ENCODE data around the gene HES3. TPM values are rescaled to one million over a fixed set of nuclear protein-coding genes. Genes with fewer than 3 reads are reported as not detected.
A peak's percentile ranks its signal among the peaks of the same experiment; 100 is the strongest.
"Not testable (repeated sequence)": the region's sequence is repeated elsewhere in the genome, so short reads cannot be mapped to it uniquely, and the experiment has no call there.

HES3 gene
- total RNA-seq, 2 experiments from 2014 or later, result not detected

- H3K9me3 Mint-ChIP-seq, result no peaks in the 10 kb centered on the region
- H3K36me3 Mint-ChIP-seq (ENCODE audit: low read depth), result no peaks in the 10 kb centered on the region
- peaks cover 17% of the 10 kb centered on the region for H3K4me1 Mint-ChIP-seq
- peak; percentile 16 for DNase-seq
- H3K27me3 Mint-ChIP-seq, result peaks cover 18% of the 10 kb centered on the region
- ChIA-PET POLR2A (interaction anchor here (0.6 kb wide), 1 partner anchor 395 kb away, joined by 3 read pairs; no protein-coding TSS in a partner anchor), CTCF (interaction anchor here (1.1 to 1.3 kb wide), 2 partner anchors 10 to 33 kb away, joined by 3 to 4 read pairs; partner anchors contain the start of gene RPL22)
- no peak overlapping the region for H3K27ac Mint-ChIP-seq
- H3K4me3 Mint-ChIP-seq, result peak overlapping the region; percentile 5
These were observed 35.0 kb upstream of the HES3 start for GRCh38 chr1:6208723-6209660.

- H3K27ac Mint-ChIP-seq, result no peak overlapping the region
- H3K36me3 Mint-ChIP-seq (ENCODE audit: low read depth), result no peaks in the 10 kb centered on the region
- H3K27me3 Mint-ChIP-seq, result peaks cover 20% of the 10 kb centered on the region
- no peaks in the 10 kb centered on the region for H3K9me3 Mint-ChIP-seq
- peaks cover 12% of the 10 kb centered on the region for H3K4me1 Mint-ChIP-seq
- DNase-seq, result peak; percentile 19
- CTCF ChIA-PET, result interaction anchor here (1.3 kb wide), 1 partner anchor 11 kb away, joined by 4 read pairs; the partner anchor contains the start of gene RPL22
- POLR2A ChIA-PET, result interaction anchor here (0.6 kb wide), 1 partner anchor 394 kb away, joined by 3 read pairs; no protein-coding TSS in a partner anchor
- H3K4me3 Mint-ChIP-seq, result peak overlapping the region; percentile 5
These were observed 34.1 kb upstream of the HES3 start for GRCh38 chr1:6209661-6210580.

- peaks cover 20% of the 10 kb centered on the region for H3K27me3 Mint-ChIP-seq
- no peak overlapping the region for H3K27ac Mint-ChIP-seq
- H3K4me3 Mint-ChIP-seq, result no peak overlapping the region
- DNase-seq, result no peak
- CTCF ChIA-PET, result interaction anchor here (1.3 kb wide), 1 partner anchor 11 kb away, joined by 4 read pairs; the partner anchor contains the start of gene RPL22
- peaks cover 9% of the 10 kb centered on the region for H3K4me1 Mint-ChIP-seq
- H3K9me3 Mint-ChIP-seq, result no peaks in the 10 kb centered on the region
- H3K36me3 Mint-ChIP-seq (ENCODE audit: low read depth), result no peaks in the 10 kb centered on the region
- POLR2A ChIA-PET, result no interaction called here
These were observed 33.2 kb upstream of the HES3 start for GRCh38 chr1:6210591-6211355.

- POLR2A ChIA-PET, result no interaction called here
- H3K27ac Mint-ChIP-seq, result no peak overlapping the region
- CTCF ChIA-PET, result no interaction called here
These were observed 32.2 kb upstream of the HES3 start for GRCh38 chr1:6211731-6212130.

DNA sequence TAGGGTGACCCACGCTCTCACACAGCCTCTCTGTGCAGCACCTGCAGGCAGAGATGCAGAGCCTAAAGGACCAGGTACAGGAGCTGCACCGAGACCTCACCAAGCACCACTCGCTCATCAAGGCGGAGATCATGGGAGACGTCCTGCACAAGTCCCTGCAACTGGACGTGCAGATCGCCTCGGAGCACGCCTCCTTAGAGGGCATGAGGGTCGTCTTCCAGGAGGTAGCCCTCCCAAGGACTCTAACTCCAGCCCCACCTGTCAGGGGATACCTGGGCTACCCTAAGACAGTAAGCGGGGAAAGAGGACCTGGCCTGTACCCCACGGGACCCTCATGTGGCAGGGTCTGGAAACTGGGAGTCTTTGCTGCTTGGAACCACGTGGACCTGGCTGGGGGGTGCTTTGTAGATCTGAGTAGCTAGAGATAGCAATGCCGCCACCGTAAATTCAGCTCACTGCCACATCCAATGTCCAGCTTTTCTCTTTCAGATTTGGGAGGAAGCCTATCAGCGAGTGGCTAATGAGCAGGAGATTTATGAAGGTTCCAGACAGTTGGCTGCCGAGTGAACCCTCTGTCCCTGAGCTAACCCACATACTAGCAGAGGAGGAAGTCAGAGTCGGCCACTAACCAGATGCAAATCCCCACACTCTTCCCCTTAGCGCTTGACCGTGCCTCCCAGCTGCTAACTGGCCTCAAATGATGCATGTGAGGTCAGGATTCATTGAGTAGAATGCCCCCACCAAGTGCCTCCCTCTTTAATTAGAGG is 31.6 kb upstream of the HES3 start:
- H3K4me1 Mint-ChIP-seq, result peaks cover 3% of the 10 kb centered on the region
- ChIA-PET POLR2A (no interaction called here), CTCF (interaction anchor here (0.7 kb wide), 2 partner anchors 11 to 18 kb away, joined by 3 read pairs; no protein-coding TSS in a partner anchor)
- H3K27me3 Mint-ChIP-seq, result peaks cover 11% of the 10 kb centered on the region
- H3K9me3 Mint-ChIP-seq, result no peaks in the 10 kb centered on the region
- H3K4me3 Mint-ChIP-seq, result no peak overlapping the region
- H3K27ac Mint-ChIP-seq, result no peak overlapping the region
- DNase-seq, result no peak
- H3K36me3 Mint-ChIP-seq (ENCODE audit: low read depth), result no peaks in the 10 kb centered on the region

More at GRCh38 chr1:6211731-6212130, 32.2 kb upstream of the HES3 start:
- peaks cover 6% of the 10 kb centered on the region for H3K4me1 Mint-ChIP-seq
- no peak for DNase-seq
- peaks cover 16% of the 10 kb centered on the region for H3K27me3 Mint-ChIP-seq
- H3K4me3 Mint-ChIP-seq, result no peak overlapping the region
- H3K36me3 Mint-ChIP-seq (ENCODE audit: low read depth), result no peaks in the 10 kb centered on the region
- H3K9me3 Mint-ChIP-seq, result no peaks in the 10 kb centered on the region

DNA sequence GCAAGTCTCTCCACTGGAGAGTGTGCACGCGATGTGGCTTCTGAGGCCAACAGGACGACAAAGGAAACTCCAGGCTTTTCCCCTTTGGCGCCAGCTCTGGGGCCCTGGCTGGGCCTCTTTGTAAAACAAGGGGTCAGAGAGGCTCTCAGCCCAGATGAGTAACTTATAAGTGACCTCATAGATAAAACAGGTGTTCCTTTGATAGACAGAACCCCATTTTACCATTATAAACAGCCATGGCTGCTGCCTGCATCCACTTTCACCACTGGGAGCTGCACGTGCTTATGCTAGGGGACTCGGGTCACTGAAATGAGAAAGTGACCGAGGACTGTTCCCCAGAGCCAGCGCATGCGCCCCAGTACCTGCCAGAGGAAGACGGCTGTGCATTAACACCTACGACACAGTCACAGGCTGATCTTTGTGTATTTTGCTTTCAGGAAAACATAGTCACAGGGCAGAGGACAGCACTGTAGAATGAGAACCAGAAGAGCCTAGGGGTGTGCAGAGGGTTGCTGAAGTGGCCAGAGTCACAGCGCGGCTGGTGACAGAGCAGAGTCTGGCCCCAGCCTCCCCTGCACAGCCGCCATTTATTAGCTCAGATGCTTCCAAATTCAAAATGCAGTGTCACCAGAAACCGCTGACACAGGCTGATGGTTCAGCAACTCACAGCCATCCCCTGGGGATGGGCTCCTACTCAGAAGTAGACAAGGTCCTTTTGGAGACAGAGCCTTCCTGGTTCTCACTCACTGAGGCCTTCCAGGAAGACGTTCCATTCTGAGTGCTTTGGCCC is 25.4 kb upstream of the HES3 start:
- DNase-seq, result no peak
- Mint-ChIP-seq H3K36me3 (ENCODE audit: low read depth) (peaks cover 4% of the 10 kb centered on the region), H3K4me1 (no peaks in the 10 kb centered on the region), H3K27me3 (peaks cover 1% of the 10 kb centered on the region), H3K9me3 (no peaks in the 10 kb centered on the region), H3K4me3 (no peak overlapping the region), H3K27ac (no peak overlapping the region)
- ChIA-PET POLR2A (no interaction called here), CTCF (interaction anchor here (0.5 to 1.6 kb wide), 3 partner anchors 12 to 116 kb away, joined by 3 to 4 read pairs (median 4); partner anchors contain the start of gene RNF207)

GRCh38 chr1:6219641-6220040 is 24.3 kb upstream of the HES3 start:
- H3K4me1 Mint-ChIP-seq, CTCF ChIA-PET, H3K27me3 Mint-ChIP-seq, H3K9me3 Mint-ChIP-seq, H3K27ac Mint-ChIP-seq, POLR2A ChIA-PET, DNase-seq, H3K4me3 Mint-ChIP-seq: not testable (repeated sequence)
- H3K36me3 Mint-ChIP-seq (ENCODE audit: low read depth), result peaks cover 13% of the 10 kb centered on the region

- Mint-ChIP-seq H3K4me1 (no peaks in the 10 kb centered on the region), H3K27ac (no peak overlapping the region), H3K36me3 (ENCODE audit: low read depth) (peaks cover 17% of the 10 kb centered on the region), H3K27me3 (no peaks in the 10 kb centered on the region), H3K9me3 (no peaks in the 10 kb centered on the region), H3K4me3 (no peak overlapping the region)
- DNase-seq, result no peak
- ChIA-PET POLR2A (no interaction called here), CTCF (no interaction called here)
These were observed 23.7 kb upstream of the HES3 start for GRCh38 chr1:6220236-6220635.

- peaks cover 26% of the 10 kb centered on the region for H3K36me3 Mint-ChIP-seq (ENCODE audit: low read depth)
- CTCF ChIA-PET, result interaction anchor here (1.0 to 1.4 kb wide), 2 partner anchors 9 to 17 kb away, joined by 3 read pairs; no protein-coding TSS in a partner anchor
- no peak overlapping the region for H3K27ac Mint-ChIP-seq
- no peaks in the 10 kb centered on the region for H3K27me3 Mint-ChIP-seq
- POLR2A ChIA-PET, result no interaction called here
- DNase-seq, result no peak
- H3K9me3 Mint-ChIP-seq, result no peaks in the 10 kb centered on the region
- H3K4me3 Mint-ChIP-seq, result no peak overlapping the region
- no peaks in the 10 kb centered on the region for H3K4me1 Mint-ChIP-seq
These were observed 22.7 kb upstream of the HES3 start for GRCh38 chr1:6221210-6221784.

GRCh38 chr1:6222636-6223035 is 21.3 kb upstream of the HES3 start:
- DNase-seq, result no peak
- ChIA-PET POLR2A (no interaction called here), CTCF (interaction anchor here (0.5 to 1.4 kb wide), 2 partner anchors 10 to 18 kb away, joined by 3 read pairs; no protein-coding TSS in a partner anchor)
- Mint-ChIP-seq H3K27me3 (no peaks in the 10 kb centered on the region), H3K4me1 (peaks cover 1% of the 10 kb centered on the region), H3K27ac (no peak overlapping the region), H3K36me3 (ENCODE audit: low read depth) (peaks cover 33% of the 10 kb centered on the region), H3K4me3 (no peak overlapping the region), H3K9me3 (no peaks in the 10 kb centered on the region)

DNA sequence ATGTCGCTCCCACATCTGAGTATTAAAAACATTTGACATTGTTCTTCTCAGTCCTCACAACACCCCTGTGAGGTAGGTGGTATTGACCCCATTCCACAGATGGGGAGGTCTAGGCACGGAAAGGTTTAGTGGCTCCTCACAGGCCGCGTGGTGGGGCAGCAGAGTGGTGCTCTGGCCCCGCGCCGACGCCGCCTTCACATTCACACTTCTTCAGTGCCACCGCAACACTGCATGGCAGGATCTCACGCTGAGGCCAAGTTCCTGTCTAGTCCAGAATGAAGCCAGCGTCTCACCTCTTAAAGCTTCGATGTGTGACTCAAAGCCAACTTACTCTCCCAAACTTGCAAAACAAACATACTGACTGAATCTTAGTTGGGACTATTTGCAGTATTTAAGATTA is 20.4 kb upstream of the HES3 start:
- ChIA-PET CTCF (interaction anchor here (1.0 to 1.6 kb wide), 3 partner anchors 11 to 121 kb away, joined by 3 read pairs; no protein-coding TSS in a partner anchor), POLR2A (no interaction called here)
- Mint-ChIP-seq H3K4me3 (no peak overlapping the region), H3K27me3 (no peaks in the 10 kb centered on the region), H3K9me3 (no peaks in the 10 kb centered on the region), H3K27ac (peak overlapping the region; percentile 9), H3K4me1 (peaks cover 1% of the 10 kb centered on the region), H3K36me3 (ENCODE audit: low read depth) (peaks cover 33% of the 10 kb centered on the region)
- DNase-seq, result no peak
